HG03103 (cell line): ENCODE measurements around the gene PRMT9.

Source experiments
- ATAC-seq: cut with Tn5 transposase; IDR thresholded peaks from one replicate; pipeline ENCODE4 v1.9.1; 2021; ENCODE audit warnings: low read depth; ENCODE audit not compliant: unreplicated experiment

The PRMT9 gene

GRCh38 chr4:147682755-147683154, 1.2 kb downstream of the PRMT9 start:
- no peak for ATAC-seq

- no peak for ATAC-seq
Measured at GRCh38 chr4:147678796-147679549, 5.0 kb downstream of the PRMT9 start.

GRCh38 chr4:147678106-147678505, 5.9 kb downstream of the PRMT9 start:
- no peak for ATAC-seq

GRCh38 chr4:147674496-147674895, 9.5 kb downstream of the PRMT9 start:
- no peak for ATAC-seq

- no peak for ATAC-seq
Measured at GRCh38 chr4:147674073-147674472, 9.9 kb downstream of the PRMT9 start.

GRCh38 chr4:147658501-147658900, 25.5 kb downstream of the PRMT9 start:
- no peak for ATAC-seq

- ATAC-seq, result no peak
Measured at GRCh38 chr4:147655639-147656038, 28.3 kb downstream of the PRMT9 start.

GRCh38 chr4:147651563-147651962, 32.4 kb downstream of the PRMT9 start:
- ATAC-seq, result no peak

- no peak for ATAC-seq
Measured at GRCh38 chr4:147648656-147649055, 35.3 kb downstream of the PRMT9 start.

GRCh38 chr4:147645099-147645498, 38.9 kb downstream of the PRMT9 start:
- no peak for ATAC-seq

- no peak for ATAC-seq
Measured at GRCh38 chr4:147644471-147644870, 39.5 kb downstream of the PRMT9 start.

GRCh38 chr4:147643616-147644015, 40.3 kb downstream of the PRMT9 start:
- ATAC-seq, result no peak

GRCh38 chr4:147640331-147640730, 43.6 kb downstream of the PRMT9 start:
- no peak for ATAC-seq

- ATAC-seq, result no peak
Measured at GRCh38 chr4:147639388-147639787, 44.6 kb downstream of the PRMT9 start.

- peak; percentile 73 for ATAC-seq
Measured at GRCh38 chr4:147638942-147639341, 45.0 kb downstream of the PRMT9 start.

- ATAC-seq, result no peak
Measured at GRCh38 chr4:147638365-147638764, 45.6 kb downstream of the PRMT9 start.

- no peak for ATAC-seq
Measured at GRCh38 chr4:147635348-147635747, 48.6 kb downstream of the PRMT9 start.

GRCh38 chr4:147633643-147634042, 50.3 kb downstream of the PRMT9 start:
- no peak for ATAC-seq

- ATAC-seq, result no peak
Measured at GRCh38 chr4:147633113-147633512, 50.9 kb downstream of the PRMT9 start.

- no peak for ATAC-seq
Measured at GRCh38 chr4:147629783-147630730, 53.9 kb downstream of the PRMT9 start.

GRCh38 chr4:147628415-147628814, 55.5 kb downstream of the PRMT9 start:
- ATAC-seq, result no peak

- ATAC-seq, result no peak
Measured at GRCh38 chr4:147626903-147627302, 57.1 kb downstream of the PRMT9 start.
